Mesenchymal stem cell (in vitro differentiated cells and primary cell): Measurements from ENCODE around the gene ACAD10.

Experiments
- DNase-seq: peaks from one replicate; pipeline ENCODE4 v3.0.0-alpha.2; 2013
- H2AFZ ChIP-seq: one replicate; pipeline ENCODE4 v1.6.1; 2013; ENCODE audit warnings: low read depth, mild to moderate bottlenecking, control low read depth, inconsistent platforms, low read length, moderate library complexity
- H2AK5ac ChIP-seq: 2 replicates; pipeline ENCODE4 v1.6.1; 2013; ENCODE audit warnings: low read length, moderate library complexity, mild to moderate bottlenecking, inconsistent platforms; ENCODE audit not compliant: severe bottlenecking
- H2BK120ac ChIP-seq: one replicate; pipeline ENCODE4 v1.6.1; 2013; ENCODE audit warnings: low read depth, mild to moderate bottlenecking, inconsistent platforms, low read length, moderate library complexity
- H2BK12ac ChIP-seq, 2 experiments: one replicate each; pipeline ENCODE4 v1.6.1; 2013; ENCODE audit warnings: inconsistent platforms in 2 of 2, low read length in 2 of 2, mild to moderate bottlenecking in 2 of 2, moderate library complexity in 2 of 2, control low read depth in 1 of 2
- H2BK15ac ChIP-seq: one replicate; pipeline ENCODE4 v1.6.1; 2013; ENCODE audit warnings: mild to moderate bottlenecking, low read depth, inconsistent platforms; ENCODE audit not compliant: poor library complexity, severe bottlenecking
- H2BK5ac ChIP-seq: 2 replicates; pipeline ENCODE4 v1.6.1; 2013; ENCODE audit warnings: low read depth, mild to moderate bottlenecking, low read length, control low read depth, inconsistent platforms; ENCODE audit not compliant: poor library complexity, severe bottlenecking
- H3K14ac ChIP-seq, 2 experiments: one replicate each; pipeline ENCODE4 v1.6.1; 2013; ENCODE audit warnings: inconsistent platforms in 2 of 2, low read length in 2 of 2, control low read depth in 1 of 2, mild to moderate bottlenecking in 1 of 2, moderate library complexity in 1 of 2
- H3K18ac ChIP-seq, 2 experiments: one replicate each; pipeline ENCODE4 v1.6.1; 2013; ENCODE audit warnings: inconsistent platforms in 2 of 2, low read length in 2 of 2, control low read depth in 1 of 2, low read depth in 1 of 2, mild to moderate bottlenecking in 1 of 2
- H3K23ac ChIP-seq, 2 experiments: one replicate each; pipeline ENCODE4 v1.6.1; 2013; ENCODE audit warnings: inconsistent platforms in 2 of 2, low read length in 2 of 2, mild to moderate bottlenecking in 2 of 2, moderate library complexity in 2 of 2, control low read depth in 1 of 2
- H3K27ac ChIP-seq: 2 replicates; pipeline ENCODE4 v1.5.1; 2013; ENCODE audit warnings: mild to moderate bottlenecking, moderate library complexity, low read length, control low read depth, inconsistent platforms; ENCODE audit not compliant: poor library complexity, severe bottlenecking
- H3K27me3 ChIP-seq, 2 experiments: 2 replicates each; pipeline versions ENCODE4 v1.6.1 to v1.7.0; 2013; ENCODE audit warnings: low read length in 2 of 2, mild to moderate bottlenecking in 2 of 2, moderate library complexity in 2 of 2, control low read depth in 1 of 2, inconsistent platforms in 1 of 2; ENCODE audit not compliant: control insufficient read depth in 1 of 2, insufficient read depth in 1 of 2
- H3K36me3 ChIP-seq, 2 experiments: 2 replicates each; pipeline versions ENCODE4 v1.6.1 to v1.7.0; 2013; ENCODE audit warnings: low read length in 2 of 2, control low read depth in 1 of 2, inconsistent platforms in 1 of 2, low read depth in 1 of 2, mild to moderate bottlenecking in 1 of 2; ENCODE audit not compliant: insufficient read depth in 2 of 2, control insufficient read depth in 1 of 2
- H3K4ac ChIP-seq, 2 experiments: one replicate each; pipeline ENCODE4 v1.6.1; 2013; ENCODE audit warnings: inconsistent platforms in 2 of 2, low read length in 2 of 2, mild to moderate bottlenecking in 2 of 2, moderate library complexity in 2 of 2, control low read depth in 1 of 2, low read depth in 1 of 2
- H3K4me1 ChIP-seq: 2 replicates; pipeline ENCODE4 v1.6.1; 2013; ENCODE audit warnings: low read depth, low read length, control low read depth; ENCODE audit not compliant: control insufficient read depth, insufficient read depth
- H3K4me2 ChIP-seq: 2 replicates; pipeline ENCODE4 v1.6.1; 2013; ENCODE audit warnings: low read length, mild to moderate bottlenecking, inconsistent platforms; ENCODE audit not compliant: poor library complexity, severe bottlenecking
- H3K4me3 ChIP-seq, 2 experiments: 2 replicates each; pipeline versions ENCODE4 v1.5.1 to v1.7.0; 2013; ENCODE audit warnings: low read length in 2 of 2, mild to moderate bottlenecking in 2 of 2, control low read depth in 1 of 2, low read depth in 1 of 2; ENCODE audit not compliant: insufficient read depth in 1 of 2
- H3K79me1 ChIP-seq: replicated peaks from 2 replicates; pipeline ENCODE4 v1.6.1; 2013; ENCODE audit warnings: mild to moderate bottlenecking, control low read depth, low read length, inconsistent platforms; ENCODE audit not compliant: poor library complexity, severe bottlenecking
- H3K9ac ChIP-seq: 2 replicates; pipeline ENCODE4 v1.7.0; 2013; ENCODE audit warnings: mild to moderate bottlenecking, low read length, moderate library complexity
- H3K9me3 ChIP-seq: 2 replicates; pipeline ENCODE4 v1.7.0; 2013; ENCODE audit warnings: mild to moderate bottlenecking, low read length; ENCODE audit not compliant: control insufficient read depth
- H4K8ac ChIP-seq: one replicate; pipeline ENCODE4 v1.6.1; 2013; ENCODE audit warnings: inconsistent platforms, mild to moderate bottlenecking, low read length, moderate library complexity
- H4K91ac ChIP-seq: one replicate; pipeline ENCODE4 v1.6.1; 2013; ENCODE audit warnings: mild to moderate bottlenecking, low read length, inconsistent platforms
- WGBS: methylation state at CpG from one replicate; pipeline ENCODE4 v1.1.7; 2013; ENCODE audit warnings: mixed read lengths; 5-methylcytosine and 5-hydroxymethylcytosine counted together

ACAD10 gene

DNA sequence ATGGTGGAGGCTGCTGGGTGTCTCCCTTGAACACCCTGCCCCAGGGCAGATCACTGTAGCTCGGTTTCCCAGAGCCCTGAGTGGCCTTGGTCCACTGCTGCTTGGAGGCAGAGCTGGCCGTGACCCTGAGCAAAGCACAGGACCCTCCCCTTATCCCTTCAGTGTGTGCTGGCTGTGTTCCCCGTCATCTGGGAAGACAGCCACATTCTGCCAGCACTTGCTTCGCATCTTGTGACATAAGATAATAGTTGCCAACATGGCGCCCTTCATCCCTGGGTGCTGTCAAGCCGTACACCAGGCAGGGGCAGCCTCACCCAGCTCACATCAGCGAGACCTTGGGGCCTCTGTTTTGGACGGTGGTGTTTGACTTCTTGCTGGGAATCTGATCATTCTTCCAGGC lies 68.8 kb downstream of the ACAD10 start:
- H4K8ac ChIP-seq: no peak overlapping the region
- no peak for DNase-seq
- WGBS: 92% methylated on average over 8 of the region's 8 CpGs

DNA sequence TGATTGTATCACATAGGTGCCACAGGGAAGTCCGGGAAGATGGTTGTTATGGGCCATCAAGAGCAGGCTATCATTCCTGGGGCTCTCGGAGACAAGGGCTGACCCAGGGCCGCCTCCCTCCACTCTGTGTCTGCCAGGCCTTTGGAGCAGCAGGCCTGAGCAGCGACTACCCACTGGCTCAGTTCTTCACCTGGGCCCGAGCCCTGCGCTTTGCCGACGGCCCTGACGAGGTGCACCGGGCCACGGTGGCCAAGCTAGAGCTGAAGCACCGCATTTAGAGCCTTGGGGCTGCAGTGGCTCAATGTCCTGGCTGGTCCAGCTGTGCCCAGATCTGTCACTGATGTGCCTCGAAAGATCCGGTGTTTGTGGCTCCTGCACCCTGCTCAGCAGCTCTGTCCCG lies 70.3 kb downstream of the ACAD10 start:
- no peak overlapping the region for H4K91ac ChIP-seq
- H2AFZ ChIP-seq: no peak overlapping the region

More for the DNA sequence above, 68.8 kb downstream of the ACAD10 start:
- Histone ChIP-seq H4K91ac (no peak overlapping the region), H3K9me3 (no peaks in the 10 kb centered on the region), H3K4ac (no peak overlapping the region), H3K79me1 (no peaks in the 10 kb centered on the region), H3K23ac (no peak overlapping the region), H3K36me3 (peaks cover 34 to 36% of the 10 kb centered on the region in 2 experiments), H3K9ac (no peak overlapping the region), H3K27me3 (no peaks in the 10 kb centered on the region), H3K27ac (no peak overlapping the region), H3K14ac (no peak overlapping the region), H2BK120ac (no peak overlapping the region), H3K4me1 (peaks cover 22% of the 10 kb centered on the region), H2BK15ac (no peak overlapping the region), H2AFZ (no peak overlapping the region), H3K18ac (no peak overlapping the region), H2BK5ac (no peak overlapping the region), H2BK12ac (no peak overlapping the region), H3K4me3 (no peak overlapping the region), H2AK5ac (no peak overlapping the region), H3K4me2 (no peak overlapping the region)

DNA sequence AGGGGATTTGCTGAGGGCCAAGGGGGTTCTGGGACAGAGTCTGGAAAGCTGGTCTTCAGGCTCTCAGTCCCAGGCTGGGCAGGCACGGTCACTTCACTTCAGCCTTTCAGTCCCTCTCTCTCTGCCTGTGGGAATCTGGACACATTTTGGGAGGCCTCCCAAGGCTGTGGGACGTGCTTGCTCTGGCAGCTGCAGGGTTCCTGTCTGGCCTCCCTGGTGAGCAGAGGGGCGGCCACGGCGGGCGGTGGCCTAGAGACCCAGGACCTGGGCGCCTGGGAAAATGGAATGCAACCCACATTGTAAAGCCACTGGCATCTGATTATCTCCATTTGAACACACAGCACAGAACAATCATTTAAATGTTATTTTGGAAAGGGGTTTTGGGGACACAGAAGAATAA lies 70.8 kb downstream of the ACAD10 start:
- Histone ChIP-seq H3K27me3 (peaks cover 6 to 12% of the 10 kb centered on the region in 2 experiments), H3K18ac (peak overlapping the region in 1 of 2 experiments; percentile 38), H3K9me3 (no peaks in the 10 kb centered on the region), H2BK12ac (peak overlapping the region in 1 of 2 experiments; percentile 21), H2BK5ac (no peak overlapping the region), H3K23ac (no peak overlapping the region), H3K4me2 (no peak overlapping the region), H3K9ac (no peak overlapping the region), H3K4ac (no peak overlapping the region), H2AK5ac (no peak overlapping the region), H2AFZ (no peak overlapping the region), H3K79me1 (no peaks in the 10 kb centered on the region), H3K4me3 (no peak overlapping the region), H3K36me3 (peaks cover 30 to 34% of the 10 kb centered on the region in 2 experiments), H4K8ac (no peak overlapping the region), H2BK120ac (no peak overlapping the region), H3K27ac (no peak overlapping the region), H3K4me1 (peaks cover 24% of the 10 kb centered on the region), H3K14ac (no peak overlapping the region), H4K91ac (peak overlapping the region; percentile 47), H2BK15ac (peak overlapping the region; percentile 82)
- 98% methylated on average over 5 of the region's 7 CpGs for WGBS
- DNase-seq: no peak

More for the DNA sequence above, 70.3 kb downstream of the ACAD10 start:
- H3K23ac ChIP-seq: no peak overlapping the region
- no peak overlapping the region for H2BK120ac ChIP-seq
- H4K8ac ChIP-seq: no peak overlapping the region
- peaks cover 24% of the 10 kb centered on the region for H3K4me1 ChIP-seq
- no peak overlapping the region for H3K4me2 ChIP-seq
- H3K9me3 ChIP-seq: no peaks in the 10 kb centered on the region
- no peak overlapping the region for H3K4me3 ChIP-seq
- WGBS: 97% methylated on average over 15 of the region's 15 CpGs
- H3K27me3 ChIP-seq: peaks cover 5 to 8% of the 10 kb centered on the region in 2 experiments
- H2BK5ac ChIP-seq: no peak overlapping the region
- no peak overlapping the region for H3K27ac ChIP-seq
- DNase-seq: no peak
- no peak overlapping the region for H3K18ac ChIP-seq
- H2BK15ac ChIP-seq: no peak overlapping the region
- no peak overlapping the region for H3K14ac ChIP-seq
- H3K36me3 ChIP-seq: peaks cover 30 to 34% of the 10 kb centered on the region in 2 experiments
- no peak overlapping the region for H3K4ac ChIP-seq
- H2AK5ac ChIP-seq: no peak overlapping the region
- H3K79me1 ChIP-seq: no peaks in the 10 kb centered on the region
- no peak overlapping the region for H3K9ac ChIP-seq
- no peak overlapping the region for H2BK12ac ChIP-seq

DNA sequence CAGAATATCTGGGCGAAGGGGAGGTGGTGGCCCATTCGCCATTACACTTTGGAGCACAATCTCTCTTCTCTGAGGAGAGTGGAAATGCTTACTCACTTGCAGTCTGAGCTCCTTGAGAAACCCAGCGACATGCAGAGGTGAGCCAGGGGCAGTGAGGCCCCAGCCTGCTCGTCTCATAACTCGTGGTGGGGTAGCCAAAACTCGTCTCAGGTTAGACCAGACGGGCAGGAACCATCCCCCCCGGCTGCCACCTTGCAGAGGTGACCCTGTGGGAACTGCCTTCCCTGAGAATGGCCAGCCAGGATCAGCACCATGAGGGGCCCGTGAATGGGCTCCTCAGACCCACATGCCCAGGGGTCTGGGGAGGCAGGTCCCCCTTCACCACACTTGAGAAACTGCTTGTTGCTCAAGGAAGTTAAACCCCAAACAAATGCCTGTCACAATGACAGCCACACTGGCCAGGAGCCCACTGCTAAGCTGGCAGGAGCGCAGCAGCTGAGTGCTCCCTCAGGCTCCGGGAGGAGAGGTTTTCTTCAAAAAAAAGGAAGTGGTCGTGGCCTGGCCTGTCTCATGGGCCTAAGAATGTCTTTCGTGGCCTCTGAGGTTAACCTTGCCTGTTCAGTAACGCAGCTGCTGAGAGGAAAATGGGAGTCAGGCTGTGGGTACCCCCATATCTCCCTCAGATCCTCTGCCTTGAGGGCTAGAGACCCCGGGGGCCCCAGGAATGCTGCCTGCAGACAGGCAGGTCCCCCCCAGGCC lies 71.7 kb downstream of the ACAD10 start:
- WGBS: 60% methylated on average over 15 of the region's 15 CpGs
- Histone ChIP-seq H2BK120ac (peak overlapping the region; percentile 50), H3K14ac (peak overlapping the region in 1 of 2 experiments; percentile 6), H3K79me1 (no peaks in the 10 kb centered on the region), H2BK5ac (no peak overlapping the region), H3K23ac (no peak overlapping the region), H3K9ac (no peak overlapping the region), H2BK12ac (peak overlapping the region; percentile 38 to 68), H4K91ac (peak overlapping the region; percentile 71), H3K27ac (peak overlapping the region; percentile 25), H2AFZ (peak overlapping the region; percentile 21), H4K8ac (peak overlapping the region; percentile 67), H3K4me3 (no peak overlapping the region), H3K9me3 (no peaks in the 10 kb centered on the region), H3K4ac (peak overlapping the region; percentile 8 to 71), H3K18ac (peak overlapping the region; percentile 77 to 82), H3K4me1 (peaks cover 24% of the 10 kb centered on the region), H2BK15ac (peak overlapping the region; percentile 73), H2AK5ac (peak overlapping the region; percentile 6), H3K27me3 (peaks cover 11 to 20% of the 10 kb centered on the region in 2 experiments), H3K4me2 (no peak overlapping the region), H3K36me3 (peaks cover 30 to 34% of the 10 kb centered on the region in 2 experiments)
- DNase-seq: peak; percentile 82
